ENCODE data around the gene CIDEC. TPM values are rescaled to one million over a fixed set of nuclear protein-coding genes. Genes with fewer than 3 reads are reported as not detected.

CIDEC gene, protein sequence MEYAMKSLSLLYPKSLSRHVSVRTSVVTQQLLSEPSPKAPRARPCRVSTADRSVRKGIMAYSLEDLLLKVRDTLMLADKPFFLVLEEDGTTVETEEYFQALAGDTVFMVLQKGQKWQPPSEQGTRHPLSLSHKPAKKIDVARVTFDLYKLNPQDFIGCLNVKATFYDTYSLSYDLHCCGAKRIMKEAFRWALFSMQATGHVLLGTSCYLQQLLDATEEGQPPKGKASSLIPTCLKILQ
- total RNA-seq: 1 to 10 TPM in 2 of 4 donors, under 1 TPM in 2; 0.78 to 2.4 (median 1.0) TPM

DNA sequence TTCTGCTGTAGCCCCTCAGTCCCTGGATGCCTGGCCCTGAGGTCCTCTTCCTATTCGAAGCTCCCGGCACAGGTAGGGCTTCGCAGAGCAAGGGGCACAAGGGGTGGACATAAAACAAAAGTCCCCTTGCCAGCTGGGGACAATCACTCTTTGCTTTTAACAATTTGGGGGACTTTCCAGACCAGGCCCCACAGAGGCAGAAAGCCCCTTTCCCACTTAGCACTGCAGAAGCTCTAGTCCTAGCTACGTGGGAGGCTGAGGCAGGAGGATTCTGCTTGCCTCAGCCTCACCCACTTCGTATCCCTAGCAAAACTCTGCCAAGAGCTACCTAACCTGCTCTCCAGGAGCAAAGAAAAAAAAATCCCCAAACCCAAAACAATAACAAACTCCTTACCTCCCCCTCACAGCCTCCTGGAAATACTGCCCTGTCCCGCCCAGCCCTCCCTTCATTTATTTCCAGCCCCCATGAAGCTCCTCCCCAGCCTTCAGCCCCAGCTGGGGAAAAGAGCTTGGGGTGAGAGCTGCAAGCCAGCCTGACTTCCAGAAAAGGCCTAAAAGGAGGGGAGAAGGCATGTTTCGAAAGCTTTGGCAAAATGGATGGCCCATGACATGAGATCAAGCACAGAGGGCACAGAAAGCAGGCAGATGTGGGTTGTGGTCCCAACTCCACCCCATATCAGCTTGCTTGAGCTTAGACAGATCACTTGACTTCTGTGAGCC lies at the start of gene CIDEC:
Gene CIDEC (minus strand): TSS at position 424 of the 720 bp plus-strand sequence. CDS start 1,767 bp downstream, outside the sequence.
- no peak for DNase-seq (ENCODE audit: extremely low spot score)

GRCh38 chr3:9928158-9928557 lies 48.1 kb upstream of the CIDEC start:
- DNase-seq (ENCODE audit: extremely low spot score): no peak
- Histone ChIP-seq H3K27me3 (peaks cover 0 to 3% (median 0%) of the 10 kb centered on the region in 4 donors), H3K4me1 (peaks cover 5 to 14% (median 13%) of the 10 kb centered on the region in 4 donors), H3K4me3 (no peak overlapping the region), H3K9me3 (no peaks in the 10 kb centered on the region), H3K36me3 (peaks cover 11 to 67% (median 55%) of the 10 kb centered on the region in 4 donors), H3K27ac (replicated peaks in 1 of 4) (no peak overlapping the region)
- WGBS: 60% methylated on average over 1 of the region's 23 CpGs
- intact Hi-C loops (cut with DNase I): no loop called here
- no peak for TF ChIP-seq POLR2AphosphoS5 (IDR thresholded peaks at IDR 0.05)
- TF ChIP-seq, protein P1, sequence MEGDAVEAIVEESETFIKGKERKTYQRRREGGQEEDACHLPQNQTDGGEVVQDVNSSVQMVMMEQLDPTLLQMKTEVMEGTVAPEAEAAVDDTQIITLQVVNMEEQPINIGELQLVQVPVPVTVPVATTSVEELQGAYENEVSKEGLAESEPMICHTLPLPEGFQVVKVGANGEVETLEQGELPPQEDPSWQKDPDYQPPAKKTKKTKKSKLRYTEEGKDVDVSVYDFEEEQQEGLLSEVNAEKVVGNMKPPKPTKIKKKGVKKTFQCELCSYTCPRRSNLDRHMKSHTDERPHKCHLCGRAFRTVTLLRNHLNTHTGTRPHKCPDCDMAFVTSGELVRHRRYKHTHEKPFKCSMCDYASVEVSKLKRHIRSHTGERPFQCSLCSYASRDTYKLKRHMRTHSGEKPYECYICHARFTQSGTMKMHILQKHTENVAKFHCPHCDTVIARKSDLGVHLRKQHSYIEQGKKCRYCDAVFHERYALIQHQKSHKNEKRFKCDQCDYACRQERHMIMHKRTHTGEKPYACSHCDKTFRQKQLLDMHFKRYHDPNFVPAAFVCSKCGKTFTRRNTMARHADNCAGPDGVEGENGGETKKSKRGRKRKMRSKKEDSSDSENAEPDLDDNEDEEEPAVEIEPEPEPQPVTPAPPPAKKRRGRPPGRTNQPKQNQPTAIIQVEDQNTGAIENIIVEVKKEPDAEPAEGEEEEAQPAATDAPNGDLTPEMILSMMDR (IDR thresholded peaks at IDR 0.05): no peak
- TF ChIP-seq EP300 (IDR thresholded peaks at IDR 0.05): no peak
- TF ChIP-seq POLR2A (IDR thresholded peaks at IDR 0.05; ENCODE audit: low read depth): no peak

More for the DNA sequence above, at the start of gene CIDEC:
- H3K4me1 ChIP-seq: no peaks in the 10 kb centered on the region
- no peaks in the 10 kb centered on the region for H3K27me3 ChIP-seq
- H3K36me3 ChIP-seq: no peaks in the 10 kb centered on the region
- no peak within 1 kb of the TSS for H3K4me3 ChIP-seq
- no peaks in the 10 kb centered on the region for H3K9me3 ChIP-seq
- intact Hi-C loops (cut with DNase I): no loop called here
- H3K27ac ChIP-seq (replicated peaks in 1 of 4): no peak within 1 kb of the TSS
- WGBS: 91% methylated on average over 7 of the region's 7 CpGs
- TF ChIP-seq EP300 (IDR thresholded peaks at IDR 0.05) (no peak), POLR2AphosphoS5 (IDR thresholded peaks at IDR 0.05) (no peak), POLR2A (IDR thresholded peaks at IDR 0.05; ENCODE audit: low read depth) (no peak)
- TF ChIP-seq, protein P1 (IDR thresholded peaks at IDR 0.05): no peak

GRCh38 chr3:9918261-9919038 lies 38.4 kb upstream of the CIDEC start:
- peak overlapping the region in 1 of 4 donors; percentile 73 for H3K4me3 ChIP-seq
- peak overlapping the region; percentile 23 to 96 (median 91) for H3K27ac ChIP-seq (replicated peaks in 1 of 4)
- H3K4me1 ChIP-seq: peaks cover 33 to 59% (median 48%) of the 10 kb centered on the region in 4 donors

GRCh38 chr3:9917820-9918219 lies 37.8 kb upstream of the CIDEC start:
- DNase-seq (ENCODE audit: extremely low spot score): no peak
- peaks cover 33 to 59% (median 50%) of the 10 kb centered on the region in 4 donors for H3K4me1 ChIP-seq

More at GRCh38 chr3:9918261-9919038, 38.4 kb upstream of the CIDEC start:
- Histone ChIP-seq H3K36me3 (peaks cover 0 to 28% (median 21%) of the 10 kb centered on the region in 4 donors), H3K9me3 (no peaks in the 10 kb centered on the region), H3K27me3 (no peaks in the 10 kb centered on the region)
- no peak for DNase-seq (ENCODE audit: extremely low spot score)
- WGBS: 96% methylated on average over 7 of the region's 8 CpGs
- TF ChIP-seq EP300 (IDR thresholded peaks at IDR 0.05): no peak
- no peak for TF ChIP-seq POLR2A (IDR thresholded peaks at IDR 0.05; ENCODE audit: low read depth)
- TF ChIP-seq, protein P1 (IDR thresholded peaks at IDR 0.05): no peak
- TF ChIP-seq POLR2AphosphoS5 (IDR thresholded peaks at IDR 0.05): no peak
- intact Hi-C loops (cut with DNase I): loop anchor here (5.0 kb wide), 1 partner anchor 71 kb away; no protein-coding TSS in a partner anchor

More at GRCh38 chr3:9917820-9918219, 37.8 kb upstream of the CIDEC start:
- intact Hi-C loops (cut with DNase I): loop anchor here (5.0 kb wide), 1 partner anchor 71 kb away; no protein-coding TSS in a partner anchor
- no peaks in the 10 kb centered on the region for H3K9me3 ChIP-seq
- no peak for TF ChIP-seq EP300 (IDR thresholded peaks at IDR 0.05)
- TF ChIP-seq POLR2AphosphoS5 (IDR thresholded peaks at IDR 0.05): no peak
- TF ChIP-seq POLR2A (IDR thresholded peaks at IDR 0.05; ENCODE audit: low read depth): no peak
- TF ChIP-seq, protein P1 (IDR thresholded peaks at IDR 0.05): no peak
- H3K4me3 ChIP-seq: peak overlapping the region; percentile 65 to 78 (median 72)
- peak overlapping the region; percentile 88 to 96 (median 94) for H3K27ac ChIP-seq (replicated peaks in 1 of 4)
- peaks cover 0 to 22% (median 19%) of the 10 kb centered on the region in 4 donors for H3K36me3 ChIP-seq
- WGBS: 67% methylated on average over 6 of the region's 10 CpGs
- H3K27me3 ChIP-seq: no peaks in the 10 kb centered on the region

Measured in esophagus muscularis mucosa (tissue), 4 donors.